ENCODE data around the gene TMEM181.
A peak's percentile ranks its signal among the peaks of the same experiment; 100 is the strongest.

The TMEM181 gene

DNA sequence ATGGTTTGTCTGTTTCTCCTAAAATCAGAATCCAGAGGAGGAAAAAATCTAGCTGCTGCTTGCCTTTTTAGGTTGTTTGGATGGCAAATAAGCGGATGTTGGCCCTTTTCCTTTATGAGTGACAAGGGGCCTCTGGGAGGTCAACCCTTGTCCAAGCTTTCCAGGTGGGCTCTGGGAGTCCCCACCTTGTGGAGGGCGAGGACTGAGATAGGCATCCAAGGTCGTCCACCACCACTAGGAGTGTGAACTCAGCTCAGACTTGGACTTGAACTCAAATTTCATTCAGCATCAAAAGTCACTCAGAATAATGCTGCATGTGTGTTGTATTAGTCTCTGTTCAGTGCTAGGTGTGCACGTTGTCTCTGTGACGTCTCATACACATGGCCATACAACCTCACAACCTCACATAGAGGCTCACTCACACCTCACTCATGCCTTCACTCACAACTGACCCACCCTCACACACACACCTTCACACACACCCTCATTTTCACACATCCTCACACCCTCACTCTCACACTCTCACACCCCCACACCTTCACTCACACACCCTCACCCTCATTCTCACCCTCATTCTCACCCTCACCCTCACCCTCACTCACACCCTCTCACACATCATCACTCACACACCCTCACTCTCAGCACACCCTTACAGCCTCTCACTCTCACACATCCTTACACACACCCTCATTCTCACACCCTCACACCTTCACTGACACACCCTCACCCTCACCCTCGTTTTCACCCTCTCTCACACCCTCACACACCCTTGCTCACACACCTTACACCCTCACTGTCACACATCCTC is 66.7 kb downstream of the TMEM181 start:
- intact Hi-C loops (cut with DNase I; ENCODE audit: low total_unique reads) = no loop called here

DNA sequence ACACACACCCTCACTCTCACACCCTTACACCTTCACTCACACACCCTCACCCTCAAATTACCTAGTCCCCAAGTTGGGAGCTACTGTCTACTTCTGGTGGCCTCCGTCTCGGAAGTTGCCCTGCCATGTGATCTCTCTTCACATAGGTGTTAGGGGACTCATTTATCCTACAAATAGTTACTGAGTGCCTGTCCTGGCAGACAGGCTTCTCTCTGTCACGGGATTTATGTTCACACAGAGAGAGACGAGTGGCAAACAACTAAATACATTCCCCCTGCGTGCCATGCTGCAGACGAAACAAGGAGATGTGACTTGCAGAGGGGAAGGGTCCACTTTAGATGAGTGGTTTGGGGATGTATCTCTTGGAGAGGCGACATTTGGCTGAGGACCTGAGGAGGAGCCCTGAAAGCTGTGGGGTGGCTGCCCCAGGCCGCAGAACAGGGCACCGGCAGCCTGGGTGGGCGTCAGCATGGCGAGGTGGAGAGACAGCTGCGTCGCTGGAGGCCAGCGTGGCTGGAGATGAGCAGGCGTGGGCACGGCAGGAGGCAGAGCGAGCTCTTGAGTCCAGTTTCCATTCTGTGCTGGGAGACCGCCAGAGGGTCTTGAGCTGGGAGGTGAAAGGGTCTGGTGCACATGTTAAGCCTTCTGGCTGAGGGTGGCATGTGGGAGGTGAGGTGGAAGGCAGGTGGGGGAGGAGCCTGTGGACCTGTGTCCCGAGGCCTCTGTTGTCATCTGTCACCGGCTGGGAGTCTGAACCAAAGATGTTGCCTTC is 67.5 kb downstream of the TMEM181 start:
- Histone ChIP-seq H3K27ac (peak overlapping the region; percentile 94), H3K4me3 (no peak overlapping the region), H3K27me3 (no peaks in the 10 kb centered on the region), H3K9me3 (no peaks in the 10 kb centered on the region), H3K4me1 (peaks cover 0 to 74% (median 38%) of the 10 kb centered on the region in 4 donors), H3K36me3 (peaks cover 0 to 43% (median 3%) of the 10 kb centered on the region in 3 donors)
- DNase-seq = no peak
- intact Hi-C loops (cut with DNase I; ENCODE audit: low total_unique reads) = no loop called here
- TF ChIP-seq, protein P1, sequence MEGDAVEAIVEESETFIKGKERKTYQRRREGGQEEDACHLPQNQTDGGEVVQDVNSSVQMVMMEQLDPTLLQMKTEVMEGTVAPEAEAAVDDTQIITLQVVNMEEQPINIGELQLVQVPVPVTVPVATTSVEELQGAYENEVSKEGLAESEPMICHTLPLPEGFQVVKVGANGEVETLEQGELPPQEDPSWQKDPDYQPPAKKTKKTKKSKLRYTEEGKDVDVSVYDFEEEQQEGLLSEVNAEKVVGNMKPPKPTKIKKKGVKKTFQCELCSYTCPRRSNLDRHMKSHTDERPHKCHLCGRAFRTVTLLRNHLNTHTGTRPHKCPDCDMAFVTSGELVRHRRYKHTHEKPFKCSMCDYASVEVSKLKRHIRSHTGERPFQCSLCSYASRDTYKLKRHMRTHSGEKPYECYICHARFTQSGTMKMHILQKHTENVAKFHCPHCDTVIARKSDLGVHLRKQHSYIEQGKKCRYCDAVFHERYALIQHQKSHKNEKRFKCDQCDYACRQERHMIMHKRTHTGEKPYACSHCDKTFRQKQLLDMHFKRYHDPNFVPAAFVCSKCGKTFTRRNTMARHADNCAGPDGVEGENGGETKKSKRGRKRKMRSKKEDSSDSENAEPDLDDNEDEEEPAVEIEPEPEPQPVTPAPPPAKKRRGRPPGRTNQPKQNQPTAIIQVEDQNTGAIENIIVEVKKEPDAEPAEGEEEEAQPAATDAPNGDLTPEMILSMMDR (IDR thresholded peaks at IDR 0.05) = no peak

More for the DNA sequence above, 66.7 kb downstream of the TMEM181 start:
- Histone ChIP-seq H3K4me1 (peaks cover 0 to 74% (median 40%) of the 10 kb centered on the region in 4 donors), H3K27ac (peak overlapping the region; percentile 94), H3K36me3 (peaks cover 6 to 48% (median 7%) of the 10 kb centered on the region in 3 donors), H3K4me3 (no peak overlapping the region), H3K9me3 (no peaks in the 10 kb centered on the region), H3K27me3 (no peaks in the 10 kb centered on the region)
- DNase-seq = no peak
- TF ChIP-seq, protein P1 (IDR thresholded peaks at IDR 0.05) = no peak

DNA sequence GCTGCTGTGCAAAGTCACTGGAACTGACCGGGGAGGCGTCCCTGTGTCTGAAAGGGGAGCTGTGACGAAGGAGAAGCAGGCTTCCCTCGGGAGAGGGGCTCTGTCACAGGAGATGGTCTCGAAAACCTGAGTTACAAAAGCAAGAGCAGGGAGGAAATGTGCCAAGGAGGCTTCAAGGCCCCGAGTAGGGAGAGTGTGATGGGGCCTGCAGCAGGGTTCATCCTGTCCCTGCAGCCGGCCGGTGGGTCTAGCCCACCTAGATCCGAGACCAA is 68.0 kb downstream of the TMEM181 start:
- Histone ChIP-seq H3K9me3 (no peaks in the 10 kb centered on the region), H3K27me3 (no peaks in the 10 kb centered on the region), H3K4me1 (peaks cover 0 to 76% (median 38%) of the 10 kb centered on the region in 4 donors), H3K27ac (peak overlapping the region; percentile 94), H3K36me3 (peaks cover 0 to 39% (median 3%) of the 10 kb centered on the region in 3 donors), H3K4me3 (no peak overlapping the region)
- TF ChIP-seq, protein P1 (IDR thresholded peaks at IDR 0.05) = no peak
- intact Hi-C loops (cut with DNase I; ENCODE audit: low total_unique reads) = no loop called here
- peak in 1 of 2 donors; percentile 62 for DNase-seq

DNA sequence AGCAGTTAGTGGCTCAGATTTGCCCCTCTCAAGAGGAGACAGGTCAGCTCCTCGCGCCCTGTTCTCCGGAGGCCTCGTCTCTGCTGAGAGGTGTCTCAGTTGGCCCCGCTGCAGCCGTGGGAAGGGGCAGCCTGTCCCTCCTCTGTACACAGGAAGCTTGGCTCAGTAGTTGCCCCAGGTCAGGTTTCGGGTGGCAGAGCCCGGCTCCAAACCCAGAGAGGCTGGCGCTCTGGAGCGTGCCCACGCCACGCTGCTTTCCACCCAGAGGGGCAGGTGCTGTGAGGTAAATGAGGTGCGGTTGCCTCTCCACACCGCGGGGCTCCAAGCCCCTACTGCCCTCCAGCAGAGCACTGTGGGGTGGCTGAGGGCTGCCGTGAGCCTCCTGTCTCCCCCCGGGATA is 68.7 kb downstream of the TMEM181 start:
- no peak overlapping the region for H3K4me3 ChIP-seq
- DNase-seq = peak in 1 of 2 donors; percentile 66
- H3K4me1 ChIP-seq = peaks cover 0 to 72% (median 38%) of the 10 kb centered on the region in 4 donors
- H3K36me3 ChIP-seq = peaks cover 0 to 44% (median 7%) of the 10 kb centered on the region in 3 donors
- no peaks in the 10 kb centered on the region for H3K9me3 ChIP-seq
- no peaks in the 10 kb centered on the region for H3K27me3 ChIP-seq
- H3K27ac ChIP-seq = peak overlapping the region; percentile 94
- TF ChIP-seq, protein P1 (IDR thresholded peaks at IDR 0.05) = no peak
- intact Hi-C loops (cut with DNase I; ENCODE audit: low total_unique reads) = no loop called here

DNA sequence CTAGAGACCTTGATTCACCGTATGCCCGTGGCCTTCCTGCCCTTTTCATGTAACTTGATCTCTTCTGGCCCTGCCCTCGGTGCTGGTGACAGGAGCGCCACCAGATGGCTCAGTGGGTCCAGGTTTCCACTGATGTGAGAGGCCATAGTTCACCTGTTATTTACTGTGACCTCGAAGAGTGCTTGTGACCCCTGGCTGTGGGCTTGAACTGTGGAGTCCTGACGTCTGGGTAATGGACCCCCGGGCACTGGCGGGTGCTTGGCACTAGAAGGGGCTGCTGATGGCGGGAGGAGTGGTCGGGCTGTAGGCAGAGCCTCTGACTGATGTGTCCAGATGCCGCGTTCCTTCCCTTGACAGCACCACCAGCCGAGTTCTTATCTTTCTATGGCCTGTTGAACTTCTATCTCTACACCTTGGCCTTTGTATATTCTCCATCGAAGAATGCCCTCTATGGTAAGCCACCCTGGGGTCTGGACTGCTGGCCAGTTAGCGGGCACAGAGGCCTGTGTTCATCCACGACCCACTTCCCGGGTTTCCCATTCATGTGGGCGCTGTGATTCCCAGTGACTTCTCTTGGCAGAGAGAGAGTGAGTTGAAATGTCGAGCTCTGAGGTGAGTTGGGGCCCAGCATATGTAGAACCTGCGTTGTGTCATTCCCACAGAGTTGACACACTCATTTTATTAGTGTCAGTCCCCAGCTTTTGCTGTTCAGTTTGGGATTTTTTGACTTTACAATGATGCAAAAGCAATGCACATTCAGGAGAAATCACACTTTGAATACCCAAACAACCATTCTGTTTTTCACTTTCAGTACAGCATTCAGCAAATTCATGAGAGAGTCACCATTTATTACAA is 69.7 kb downstream of the TMEM181 start:
- H3K36me3 ChIP-seq = peaks cover 0 to 44% (median 6%) of the 10 kb centered on the region in 3 donors
- H3K4me3 ChIP-seq = no peak overlapping the region
- no peaks in the 10 kb centered on the region for H3K9me3 ChIP-seq
- intact Hi-C loops (cut with DNase I; ENCODE audit: low total_unique reads) = no loop called here
- peak in 1 of 2 donors; percentile 64 for DNase-seq
- H3K27ac ChIP-seq = peak overlapping the region; percentile 94
- TF ChIP-seq, protein P1 (IDR thresholded peaks at IDR 0.05) = no peak
- H3K27me3 ChIP-seq = no peaks in the 10 kb centered on the region
- peaks cover 0 to 61% (median 35%) of the 10 kb centered on the region in 4 donors for H3K4me1 ChIP-seq
